ENCODE results near the gene IGF2BP2. TPM values are rescaled to one million over a fixed set of nuclear protein-coding genes. Genes with fewer than 3 reads are reported as not detected.
"Not testable (repeated sequence)": the region's sequence is repeated elsewhere in the genome, so short reads cannot be mapped to it uniquely, and the experiment has no call there.

IGF2BP2 gene
- polyA plus RNA-seq, 1 donor: 129 TPM

DNA sequence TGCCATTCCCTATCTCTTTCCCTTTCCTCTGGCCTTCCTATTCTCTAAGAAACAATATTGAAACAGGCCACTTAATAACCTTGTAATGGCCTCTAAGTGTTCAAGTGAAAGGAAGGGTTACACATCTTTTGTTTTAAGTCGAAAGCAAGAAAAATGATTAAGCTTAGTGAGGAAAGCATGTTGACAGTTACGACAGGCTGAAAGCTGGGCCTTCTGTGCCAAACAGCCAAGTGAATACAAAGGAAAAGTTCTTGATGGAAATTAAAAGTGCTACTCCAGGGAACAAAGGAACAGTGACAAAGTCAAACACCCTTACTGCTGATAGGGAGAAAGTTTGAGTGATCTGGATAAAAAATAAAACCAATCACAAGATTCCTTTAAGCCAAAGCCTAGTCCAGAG lies 184.5 kb downstream of the IGF2BP2 start:
- DNase-seq: no peak

DNA sequence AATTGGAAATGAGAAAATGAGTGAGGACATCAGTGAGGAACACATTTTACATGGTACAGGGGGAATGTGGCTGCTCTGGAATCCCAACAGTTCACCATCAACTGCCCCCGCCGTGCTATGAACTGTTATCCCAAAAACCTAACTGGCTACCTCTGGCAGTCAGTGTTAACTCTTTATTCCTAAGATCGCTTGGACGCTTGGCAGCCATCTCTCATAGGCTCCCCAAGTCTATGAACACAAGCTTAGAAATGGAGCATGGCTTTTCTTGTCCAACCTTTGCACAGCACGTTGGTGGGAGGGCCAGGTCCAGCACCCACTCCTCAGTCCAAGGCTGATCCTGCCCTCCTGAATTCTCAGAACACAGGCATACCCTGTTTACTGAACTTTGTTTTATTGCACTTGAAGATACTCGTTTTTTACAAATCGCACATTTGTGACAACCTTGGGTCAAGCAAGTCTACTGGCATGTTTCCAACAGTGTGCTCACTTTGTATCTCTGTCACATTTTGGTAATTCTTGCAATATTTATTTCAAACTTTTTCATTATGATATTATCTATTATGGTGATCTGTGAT lies 185.1 kb downstream of the IGF2BP2 start:
- DNase-seq: no peak

- DNase-seq: not testable (repeated sequence)
These were observed 186.2 kb downstream of the IGF2BP2 start for GRCh38 chr3:185638651-185639050.

DNA sequence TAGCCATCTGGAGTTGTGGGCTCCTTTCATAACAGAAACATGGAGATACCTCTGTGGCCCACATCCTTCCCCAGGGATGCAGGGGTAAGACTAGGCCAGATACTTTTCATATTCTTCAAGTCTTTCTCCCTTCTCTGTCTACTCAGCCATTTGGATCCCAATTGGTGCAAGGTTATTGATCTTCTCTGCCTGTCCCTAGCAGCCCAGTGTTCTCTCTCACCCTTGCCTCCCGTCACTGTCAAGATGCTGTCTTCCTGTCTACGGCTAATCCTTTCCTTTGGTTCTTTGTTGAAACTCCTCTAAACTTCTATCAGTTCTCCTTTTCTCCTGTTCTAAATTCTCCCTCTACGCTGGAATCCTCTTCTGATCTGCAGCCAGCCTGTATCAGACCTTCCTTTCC lies 187.5 kb downstream of the IGF2BP2 start:
- DNase-seq: no peak

DNA sequence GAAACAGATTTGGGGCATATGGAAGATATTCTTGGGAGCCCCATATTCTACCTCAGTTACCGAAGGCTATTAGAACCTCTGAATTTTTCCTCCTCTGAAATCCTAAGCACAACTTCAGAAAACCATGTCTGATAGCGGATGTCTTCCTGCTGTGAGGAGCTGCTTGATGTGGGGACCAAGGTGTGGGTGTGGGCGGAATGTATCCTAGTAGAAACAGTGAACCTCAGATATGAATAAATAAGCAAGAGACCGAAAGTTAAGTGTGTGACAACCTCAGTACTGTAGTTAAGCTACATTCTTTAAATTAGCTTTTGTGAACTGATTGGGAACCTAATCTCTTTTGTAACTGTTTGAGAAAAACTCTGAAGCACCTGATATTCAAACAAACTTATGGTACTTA lies 191.8 kb downstream of the IGF2BP2 start:
- DNase-seq: no peak

DNA sequence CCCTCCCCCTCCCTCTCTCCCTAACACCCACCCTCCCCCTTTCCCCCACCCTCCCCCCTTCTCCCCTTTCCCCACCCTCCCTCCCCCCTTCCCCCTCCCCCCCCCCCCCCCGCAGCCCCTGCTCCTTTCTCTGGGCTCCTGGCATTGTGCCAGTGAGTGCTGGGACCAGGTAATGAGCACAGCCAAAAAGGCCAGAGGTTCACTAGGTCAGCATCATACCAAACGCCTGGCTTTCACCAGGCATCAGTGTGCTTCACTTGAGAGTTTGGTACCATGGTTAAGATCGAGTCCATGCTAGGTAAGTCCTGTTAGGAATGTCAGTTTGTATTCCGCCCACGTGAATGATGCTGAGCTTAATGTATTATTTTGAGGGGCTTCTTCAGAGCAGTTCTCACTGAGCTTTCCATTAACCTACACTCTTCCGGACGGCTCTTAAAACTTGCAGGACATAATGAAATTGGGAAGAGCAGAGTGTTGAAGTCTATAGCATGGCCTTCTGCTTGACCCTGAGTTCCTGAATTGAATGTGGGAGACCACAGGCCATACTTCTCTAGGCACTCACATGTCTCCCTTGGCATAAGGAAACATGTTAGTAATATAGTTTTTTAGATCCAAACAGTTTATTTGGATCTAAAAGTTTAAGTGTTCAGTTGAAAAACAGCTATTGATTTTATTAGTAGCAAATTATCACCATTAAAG lies 193.2 kb downstream of the IGF2BP2 start:
- DNase-seq: no peak

DNA sequence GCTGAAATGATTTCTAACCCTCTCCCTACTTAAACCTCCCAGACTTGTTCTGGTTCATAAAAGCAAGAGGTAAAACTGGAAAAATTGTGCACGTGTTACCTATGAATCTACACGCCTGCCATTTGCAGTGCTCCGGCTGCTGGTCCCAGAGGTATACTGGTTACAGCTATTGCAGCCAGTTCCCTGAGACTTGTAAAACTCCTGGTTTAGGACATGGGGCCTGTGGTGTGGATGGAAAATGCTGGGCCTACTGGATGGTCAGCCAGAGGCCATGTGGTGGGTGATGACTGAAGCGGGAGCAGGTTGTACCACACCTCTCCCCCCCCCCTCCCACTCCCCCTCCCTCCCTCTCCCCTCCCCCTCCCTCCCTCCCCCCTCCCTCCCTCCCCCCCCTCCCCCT lies 193.7 kb downstream of the IGF2BP2 start:
- DNase-seq: no peak

GRCh38 chr3:185630182-185630622 lies 194.6 kb downstream of the IGF2BP2 start:
- DNase-seq: no peak

- no peak for DNase-seq
These were observed 195.2 kb downstream of the IGF2BP2 start for GRCh38 chr3:185629554-185630181.

- DNase-seq: no peak
These were observed 199.1 kb downstream of the IGF2BP2 start for GRCh38 chr3:185625784-185626183.

- no peak for DNase-seq
These were observed 200.7 kb downstream of the IGF2BP2 start for GRCh38 chr3:185623939-185624665.

- no peak for DNase-seq
These were observed 211.8 kb downstream of the IGF2BP2 start for GRCh38 chr3:185613016-185613415.

DNA sequence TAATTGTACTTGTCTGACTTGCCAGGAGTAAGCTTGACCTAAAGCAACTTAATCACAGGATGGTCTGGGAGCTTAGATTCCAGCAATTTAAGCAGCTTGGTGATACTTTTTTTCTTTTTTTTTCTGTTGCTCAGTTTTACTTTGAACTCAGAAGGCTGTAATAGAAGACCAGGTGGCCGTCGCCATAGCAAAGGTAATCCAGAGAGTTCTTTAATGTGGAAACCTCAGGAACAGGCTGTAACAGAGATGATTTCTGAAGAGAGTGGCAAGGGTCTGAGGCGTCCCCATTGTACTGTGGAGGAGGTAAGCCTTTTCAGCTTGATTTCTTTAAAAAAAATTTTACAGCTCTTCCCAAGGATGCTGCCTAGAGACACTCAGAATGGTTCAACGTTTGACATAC lies 218.6 kb downstream of the IGF2BP2 start:
- DNase-seq: no peak

DNA sequence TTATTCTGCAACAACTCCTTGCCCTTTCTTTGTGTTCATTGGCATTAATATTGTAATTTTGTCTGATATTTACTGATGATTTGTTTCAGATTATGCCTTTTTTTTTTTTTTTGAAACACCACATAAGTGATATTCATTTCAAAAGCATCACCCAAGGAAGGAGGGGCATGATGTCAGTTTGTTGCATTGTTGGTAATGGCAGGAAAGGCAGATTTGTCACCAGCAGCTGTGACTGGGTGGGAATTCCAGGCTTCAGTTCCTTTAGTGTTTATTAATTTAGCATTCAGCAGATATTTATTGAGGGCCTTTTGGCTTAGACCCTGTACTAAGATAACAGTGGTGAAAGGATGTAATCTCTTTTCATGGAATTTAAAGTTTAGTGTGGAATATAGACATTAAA lies 219.3 kb downstream of the IGF2BP2 start:
- DNase-seq: no peak

DNA sequence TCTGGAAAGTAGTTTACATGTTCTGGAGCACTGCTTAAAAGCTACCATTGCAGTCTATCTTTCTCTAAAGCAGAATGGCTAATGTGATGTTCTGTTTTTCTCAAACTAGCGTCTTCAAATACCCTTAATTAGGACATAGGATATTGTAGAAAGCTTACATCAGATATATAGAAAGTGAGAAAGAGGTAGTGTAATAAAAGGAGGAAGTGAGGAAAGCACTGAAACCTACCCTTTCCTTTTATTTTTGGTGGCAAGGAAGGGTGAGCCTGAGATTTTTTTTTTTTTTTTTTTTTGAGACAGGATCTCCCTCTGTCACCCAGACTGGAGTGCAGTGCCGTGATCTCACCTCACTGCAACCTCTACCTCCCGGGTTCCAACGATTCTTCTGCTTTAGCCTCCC lies 229.3 kb downstream of the IGF2BP2 start:
- no peak for DNase-seq

DNA sequence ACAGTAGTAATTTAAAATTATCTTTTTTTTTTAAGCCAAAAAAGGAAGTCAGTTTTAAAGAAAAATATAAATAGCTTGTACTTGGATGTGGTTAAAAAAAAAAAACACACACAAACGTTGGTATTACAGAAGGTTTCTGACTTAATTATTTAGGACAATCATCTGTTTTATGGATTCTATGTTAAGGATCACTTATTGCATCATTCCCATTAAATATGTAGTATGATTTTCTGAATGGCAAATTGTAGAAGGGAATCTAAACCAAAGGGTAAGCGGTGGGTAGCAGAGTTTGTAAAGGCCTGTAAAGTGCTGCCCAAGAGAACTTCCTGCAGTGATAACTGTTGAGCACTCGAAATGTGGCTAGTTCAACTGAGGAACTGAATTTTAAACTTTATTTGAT lies 230.8 kb downstream of the IGF2BP2 start:
- no peak for DNase-seq

Other genes with a start within 250 kb of the IGF2BP2 start
- 64.6 TPM for gene SENP2, start 238.7 kb downstream of the IGF2BP2 start, polyA plus RNA-seq (ENCODE audit: insufficient read length)
- 312 TPM for gene TRA2B, start 113.0 kb upstream of the IGF2BP2 start, polyA plus RNA-seq (ENCODE audit: insufficient read length)